ENCODE results near the gene MSLN. TPM values are rescaled to one million over a fixed set of nuclear protein-coding genes. Genes with fewer than 3 reads are reported as not detected.

Gene MSLN
- polyA plus RNA-seq, 2 donors, result 0.87 to 3.7 TPM

- Histone ChIP-seq H3K36me3 (ENCODE audit: control insufficient read depth in 2 of 2, insufficient read depth in 2 of 2, low read length in 1 of 2) (no peaks in the 10 kb centered on the region), H3K27ac (ENCODE audit: low read depth in 2 of 2, low read length in 1 of 2) (no peak overlapping the region), H3K4me3 (ENCODE audit: low read depth in 1 of 2, low read length in 2 of 2) (no peak overlapping the region), H3K9me3 (ENCODE audit: control insufficient read depth in 2 of 2, insufficient read depth in 1 of 2, low read depth in 1 of 2, low read length in 1 of 2) (no peaks in the 10 kb centered on the region), H3K27me3 (ENCODE audit: control insufficient read depth in 1 of 2, insufficient read depth in 2 of 2, low read length in 2 of 2) (peaks cover 0 to 4% of the 10 kb centered on the region in 2 donors), H3K4me1 (ENCODE audit: control insufficient read depth in 2 of 2, insufficient read depth in 2 of 2, low read length in 1 of 2) (peaks cover 11 to 28% of the 10 kb centered on the region in 2 donors)
- 77 to 79% methylated on average over 24 of the region's 24 CpGs for WGBS, 2 donors
These were observed 37.5 kb upstream of the MSLN start for GRCh38 chr16:722835-723633.

- Histone ChIP-seq H3K9me3 (ENCODE audit: control insufficient read depth in 2 of 2, insufficient read depth in 1 of 2, low read depth in 1 of 2, low read length in 1 of 2) (no peaks in the 10 kb centered on the region), H3K4me3 (ENCODE audit: low read depth in 1 of 2, low read length in 2 of 2) (no peak overlapping the region), H3K27me3 (ENCODE audit: control insufficient read depth in 1 of 2, insufficient read depth in 2 of 2, low read length in 2 of 2) (peaks cover 0 to 8% of the 10 kb centered on the region in 2 donors), H3K27ac (ENCODE audit: low read depth in 2 of 2, low read length in 1 of 2) (no peak overlapping the region), H3K4me1 (ENCODE audit: control insufficient read depth in 2 of 2, insufficient read depth in 2 of 2, low read length in 1 of 2) (peaks cover 14 to 34% of the 10 kb centered on the region in 2 donors), H3K36me3 (ENCODE audit: control insufficient read depth in 2 of 2, insufficient read depth in 2 of 2, low read length in 1 of 2) (no peaks in the 10 kb centered on the region)
- 85 to 86% methylated on average over 9 of the region's 9 CpGs for WGBS, 2 donors
These were observed 36.8 kb upstream of the MSLN start for GRCh38 chr16:723695-724094.

GRCh38 chr16:724188-725040, 36.1 kb upstream of the MSLN start:
- Histone ChIP-seq H3K9me3 (ENCODE audit: control insufficient read depth in 2 of 2, insufficient read depth in 1 of 2, low read depth in 1 of 2, low read length in 1 of 2) (no peaks in the 10 kb centered on the region), H3K27me3 (ENCODE audit: control insufficient read depth in 1 of 2, insufficient read depth in 2 of 2, low read length in 2 of 2) (peaks cover 0 to 8% of the 10 kb centered on the region in 2 donors), H3K27ac (ENCODE audit: low read depth in 2 of 2, low read length in 1 of 2) (no peak overlapping the region), H3K36me3 (ENCODE audit: control insufficient read depth in 2 of 2, insufficient read depth in 2 of 2, low read length in 1 of 2) (no peaks in the 10 kb centered on the region), H3K4me1 (ENCODE audit: control insufficient read depth in 2 of 2, insufficient read depth in 2 of 2, low read length in 1 of 2) (peaks cover 14 to 38% of the 10 kb centered on the region in 2 donors), H3K4me3 (ENCODE audit: low read depth in 1 of 2, low read length in 2 of 2) (no peak overlapping the region)
- 63 to 68% methylated on average over 29 of the region's 29 CpGs for WGBS, 2 donors

GRCh38 chr16:725041-725376, 35.5 kb upstream of the MSLN start:
- no peak overlapping the region for H3K4me3 ChIP-seq (ENCODE audit: low read depth in 1 of 2, low read length in 2 of 2)
- H3K4me1 ChIP-seq (ENCODE audit: control insufficient read depth in 2 of 2, insufficient read depth in 2 of 2, low read length in 1 of 2), result peaks cover 14 to 35% of the 10 kb centered on the region in 2 donors
- no peak overlapping the region for H3K27ac ChIP-seq (ENCODE audit: low read depth in 2 of 2, low read length in 1 of 2)
- H3K27me3 ChIP-seq (ENCODE audit: control insufficient read depth in 1 of 2, insufficient read depth in 2 of 2, low read length in 2 of 2), result peaks cover 0 to 8% of the 10 kb centered on the region in 2 donors
- no peaks in the 10 kb centered on the region for H3K9me3 ChIP-seq (ENCODE audit: control insufficient read depth in 2 of 2, insufficient read depth in 1 of 2, low read depth in 1 of 2, low read length in 1 of 2)
- WGBS, 2 donors, result 63 to 75% methylated on average over 6 to 7 of the region's 7 CpGs
- no peaks in the 10 kb centered on the region for H3K36me3 ChIP-seq (ENCODE audit: control insufficient read depth in 2 of 2, insufficient read depth in 2 of 2, low read length in 1 of 2)

- 60 to 62% methylated on average over 23 of the region's 23 CpGs for WGBS, 2 donors
- no peak overlapping the region for H3K27ac ChIP-seq (ENCODE audit: low read depth in 2 of 2, low read length in 1 of 2)
- H3K9me3 ChIP-seq (ENCODE audit: control insufficient read depth in 2 of 2, insufficient read depth in 1 of 2, low read depth in 1 of 2, low read length in 1 of 2), result no peaks in the 10 kb centered on the region
- H3K4me3 ChIP-seq (ENCODE audit: low read depth in 1 of 2, low read length in 2 of 2), result no peak overlapping the region
- peaks cover 0 to 8% of the 10 kb centered on the region in 2 donors for H3K27me3 ChIP-seq (ENCODE audit: control insufficient read depth in 1 of 2, insufficient read depth in 2 of 2, low read length in 2 of 2)
- peaks cover 0 to 1% of the 10 kb centered on the region in 2 donors for H3K36me3 ChIP-seq (ENCODE audit: control insufficient read depth in 2 of 2, insufficient read depth in 2 of 2, low read length in 1 of 2)
- peaks cover 10 to 32% of the 10 kb centered on the region in 2 donors for H3K4me1 ChIP-seq (ENCODE audit: control insufficient read depth in 2 of 2, insufficient read depth in 2 of 2, low read length in 1 of 2)
These were observed 34.9 kb upstream of the MSLN start for GRCh38 chr16:725463-726187.

GRCh38 chr16:726188-726437, 34.4 kb upstream of the MSLN start:
- H3K36me3 ChIP-seq (ENCODE audit: control insufficient read depth in 2 of 2, insufficient read depth in 2 of 2, low read length in 1 of 2), result peaks cover 0 to 6% of the 10 kb centered on the region in 2 donors
- H3K4me3 ChIP-seq (ENCODE audit: low read depth in 1 of 2, low read length in 2 of 2), result no peak overlapping the region
- H3K27ac ChIP-seq (ENCODE audit: low read depth in 2 of 2, low read length in 1 of 2), result no peak overlapping the region
- H3K27me3 ChIP-seq (ENCODE audit: control insufficient read depth in 1 of 2, insufficient read depth in 2 of 2, low read length in 2 of 2), result peaks cover 0 to 8% of the 10 kb centered on the region in 2 donors
- 19 to 23% methylated on average over 9 of the region's 9 CpGs for WGBS, 2 donors
- peaks cover 10 to 32% of the 10 kb centered on the region in 2 donors for H3K4me1 ChIP-seq (ENCODE audit: control insufficient read depth in 2 of 2, insufficient read depth in 2 of 2, low read length in 1 of 2)
- no peaks in the 10 kb centered on the region for H3K9me3 ChIP-seq (ENCODE audit: control insufficient read depth in 2 of 2, insufficient read depth in 1 of 2, low read depth in 1 of 2, low read length in 1 of 2)

- Histone ChIP-seq H3K4me3 (ENCODE audit: low read depth in 1 of 2, low read length in 2 of 2) (peak within 1 kb of the TSS; percentile 34 to 43), H3K9me3 (ENCODE audit: control insufficient read depth in 2 of 2, insufficient read depth in 1 of 2, low read depth in 1 of 2, low read length in 1 of 2) (no peaks in the 10 kb centered on the region), H3K27ac (ENCODE audit: low read depth in 2 of 2, low read length in 1 of 2) (peak within 1 kb of the TSS in 1 of 2 donors; percentile 49), H3K27me3 (ENCODE audit: control insufficient read depth in 1 of 2, insufficient read depth in 2 of 2, low read length in 2 of 2) (peaks cover 0 to 8% of the 10 kb centered on the region in 2 donors), H3K36me3 (ENCODE audit: control insufficient read depth in 2 of 2, insufficient read depth in 2 of 2, low read length in 1 of 2) (peaks cover 0 to 11% of the 10 kb centered on the region in 2 donors), H3K4me1 (ENCODE audit: control insufficient read depth in 2 of 2, insufficient read depth in 2 of 2, low read length in 1 of 2) (peaks cover 8 to 27% of the 10 kb centered on the region in 2 donors)
- 2 to 3% methylated on average over 71 to 88 of the region's 88 CpGs for WGBS, 2 donors
These were observed 33.9 kb upstream of the MSLN start, which contains the start of the genes CCDC78 and HAGHL for GRCh38 chr16:726438-727290. CCDC78 (minus strand) TSS chr16:726443; CDS start chr16:726367, 76 bp downstream. HAGHL (plus strand) TSS chr16:727106; CDS start chr16:727510, 404 bp downstream.

GRCh38 chr16:727291-727977, 33.1 kb upstream of the MSLN start:
- Histone ChIP-seq H3K27me3 (ENCODE audit: control insufficient read depth in 1 of 2, insufficient read depth in 2 of 2, low read length in 2 of 2) (peaks cover 0 to 8% of the 10 kb centered on the region in 2 donors), H3K27ac (ENCODE audit: low read depth in 2 of 2, low read length in 1 of 2) (peak overlapping the region in 1 of 2 donors; percentile 49), H3K9me3 (ENCODE audit: control insufficient read depth in 2 of 2, insufficient read depth in 1 of 2, low read depth in 1 of 2, low read length in 1 of 2) (no peaks in the 10 kb centered on the region), H3K36me3 (ENCODE audit: control insufficient read depth in 2 of 2, insufficient read depth in 2 of 2, low read length in 1 of 2) (peaks cover 0 to 14% of the 10 kb centered on the region in 2 donors), H3K4me1 (ENCODE audit: control insufficient read depth in 2 of 2, insufficient read depth in 2 of 2, low read length in 1 of 2) (peaks cover 5 to 22% of the 10 kb centered on the region in 2 donors), H3K4me3 (ENCODE audit: low read depth in 1 of 2, low read length in 2 of 2) (peak overlapping the region; percentile 34 to 43)
- WGBS, 2 donors, result 1% methylated on average over 56 to 61 of the region's 61 CpGs
